AG04450 (cell line): ENCODE data around the gene TANGO6. TPM values are rescaled to one million over a fixed set of nuclear protein-coding genes. Genes with fewer than 3 reads are reported as not detected.

Experiments
- CTCF ChIA-PET: fragments of 300-600, 350-600 bp; formaldehyde crosslinking; extraction: SDS; loops from one replicate; lab custom pipeline; 2022; ENCODE audit warnings: antibody characterized with exemption, inconsistent platforms; lab: Charles Lee
- POLR2A ChIA-PET: fragments of 350-600 bp; formaldehyde crosslinking; extraction: SDS; loops from one replicate; lab custom pipeline; 2021; ENCODE audit warnings: antibody characterized with exemption, inconsistent platforms; lab: Yijun Ruan, JAX
- DNase-seq: peaks from one replicate; pipeline ENCODE4 v3.0.0-alpha.2; 2011; ENCODE audit warnings: low read depth, low spot score
- H3K27ac ChIP-seq: one replicate; pipeline ENCODE4 v1.5.1; 2012; ENCODE audit warnings: low read depth, low read length, control low read depth
- H3K27me3 ChIP-seq: one replicate; pipeline ENCODE4 v1.6.0; 2012; ENCODE audit warnings: low read length; ENCODE audit not compliant: control insufficient read depth, insufficient read depth
- H3K4me3 ChIP-seq: 2 replicates; pipeline ENCODE4 v1.5.1; 2011; ENCODE audit warnings: mild to moderate bottlenecking, low read depth, low read length, control low read depth
- H3K9me3 ChIP-seq: 2 replicates; pipeline ENCODE4 v1.5.1; 2012; ENCODE audit warnings: low read length; ENCODE audit not compliant: control insufficient read depth, insufficient read depth
- CTCF ChIP-seq: IDR thresholded peaks from 2 replicates; pipeline ENCODE4 v1.5.1; 2011; ENCODE audit warnings: low read depth, low read length, control low read depth, inconsistent platforms
- polyA plus RNA-seq: library from polyadenylated mRNA; depleted of rRNA; stranded (reverse); fragments of >200 nt; gene quantifications from 2 replicates; pipeline ENCODE4 v1.2.3, GENCODE V29; 2011

Gene TANGO6
- polyA plus RNA-seq, 1 experiment: 11.6 TPM

GRCh38 chr16:68960910-68961309, 117.6 kb downstream of the TANGO6 start:
- H3K27me3 ChIP-seq: no peaks in the 10 kb centered on the region
- ChIA-PET CTCF (interaction anchor here (1.2 kb wide), 1 partner anchor 59 kb away, joined by 3 read pairs; no protein-coding TSS in a partner anchor), POLR2A (no interaction called here)
- no peaks in the 10 kb centered on the region for H3K9me3 ChIP-seq
- no peak overlapping the region for H3K27ac ChIP-seq
- H3K4me3 ChIP-seq: no peak overlapping the region
- no peak for TF ChIP-seq CTCF
- DNase-seq: no peak

DNA sequence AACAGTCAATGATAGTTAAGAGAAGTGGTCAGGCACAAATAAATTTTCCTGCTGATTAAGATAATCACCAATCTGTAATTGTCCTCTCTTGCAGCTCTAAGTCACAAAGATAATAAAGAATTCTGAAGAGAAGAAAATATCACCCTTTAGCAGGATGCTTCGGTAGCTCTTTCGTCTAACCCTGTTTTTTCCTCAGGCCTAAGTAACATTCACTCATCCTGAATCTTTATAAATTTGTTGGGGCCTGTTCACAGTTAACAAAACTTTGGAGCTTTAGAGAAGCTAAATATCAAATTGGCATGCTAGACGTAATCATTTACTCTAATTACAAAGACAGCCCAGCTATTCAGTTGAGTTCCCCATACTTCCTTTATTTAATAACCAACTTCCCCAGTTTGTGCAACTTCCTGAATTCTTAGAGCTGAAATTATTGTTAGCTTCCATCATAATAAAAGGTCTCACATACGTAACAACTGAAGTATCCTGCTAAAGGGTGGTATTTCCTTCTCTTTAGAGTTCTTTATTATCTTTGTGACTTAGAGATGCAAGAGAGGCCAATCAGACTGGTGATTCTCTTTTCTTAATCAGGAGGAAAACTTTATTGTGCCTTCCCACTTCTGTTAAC, 118.6 kb downstream of the TANGO6 start:
- Histone ChIP-seq H3K4me3 (no peak overlapping the region), H3K27ac (no peak overlapping the region), H3K9me3 (no peaks in the 10 kb centered on the region), H3K27me3 (no peaks in the 10 kb centered on the region)
- ChIA-PET CTCF (interaction anchor here (1.2 to 1.3 kb wide), 2 partner anchors 60 to 127 kb away, joined by 3 read pairs; no protein-coding TSS in a partner anchor), POLR2A (no interaction called here)
- no peak for TF ChIP-seq CTCF
- DNase-seq: no peak

GRCh38 chr16:68969338-68969737, 126.0 kb downstream of the TANGO6 start:
- Histone ChIP-seq H3K27ac (no peak overlapping the region), H3K27me3 (no peaks in the 10 kb centered on the region), H3K9me3 (no peaks in the 10 kb centered on the region), H3K4me3 (no peak overlapping the region)
- no peak for TF ChIP-seq CTCF
- CTCF ChIA-PET: no interaction called here
- DNase-seq: no peak
- POLR2A ChIA-PET: no interaction called here

GRCh38 chr16:68972013-68972412, 128.7 kb downstream of the TANGO6 start:
- H3K4me3 ChIP-seq: no peak overlapping the region
- DNase-seq: no peak
- POLR2A ChIA-PET: no interaction called here
- no peak for TF ChIP-seq CTCF
- no peaks in the 10 kb centered on the region for H3K27me3 ChIP-seq
- H3K27ac ChIP-seq: no peak overlapping the region
- CTCF ChIA-PET: interaction anchor here (0.5 to 1.7 kb wide), 2 partner anchors 70 to 160 kb away, joined by 3 to 4 read pairs; no protein-coding TSS in a partner anchor
- H3K9me3 ChIP-seq: no peaks in the 10 kb centered on the region

GRCh38 chr16:68972720-68973119, 129.4 kb downstream of the TANGO6 start:
- peak; percentile 23 for DNase-seq
- Histone ChIP-seq H3K4me3 (no peak overlapping the region), H3K27me3 (no peaks in the 10 kb centered on the region), H3K27ac (no peak overlapping the region), H3K9me3 (no peaks in the 10 kb centered on the region)
- POLR2A ChIA-PET: interaction anchor here (0.6 kb wide), 1 partner anchor 106 kb away, joined by 6 read pairs; no protein-coding TSS in a partner anchor
- CTCF ChIA-PET: interaction anchor here (1.0 to 1.2 kb wide), 2 partner anchors 13 to 70 kb away, joined by 3 read pairs; no protein-coding TSS in a partner anchor
- peak; percentile 67 for TF ChIP-seq CTCF
